Heart left ventricle (tissue), 16 donors: Measurements from ENCODE around the gene VENTX. TPM values are rescaled to one million over a fixed set of nuclear protein-coding genes. Genes with fewer than 3 reads are reported as not detected.

Experiments used
- ATAC-seq, 4 donors: fragments of 200-7000 bp; cut with Tn5 transposase; one replicate each; pipeline ENCODE4 v1.9.1; 2020 to 2022; ENCODE audit warnings: moderate library complexity in 4 of 4, mild to moderate bottlenecking in 3 of 4, moderate number of reproducible peaks in 1 of 4
- DNase-seq, 5 donors: peaks; one replicate each; pipeline ENCODE4 v3.0.0-alpha.2; 2020
- H3K27ac ChIP-seq, 12 donors: fragments of 200-600 bp; sonication (generic) in 4 of 12; one replicate each; pipeline versions ENCODE4 v1.5.0 to v1.8.0; 2016 to 2022; ENCODE audit warnings: mild to moderate bottlenecking in 2 of 12
- H3K27me3 ChIP-seq, 9 donors: fragments of 200-600 bp; sonication (generic) in 2 of 9; one replicate each; pipeline versions ENCODE4 v1.5.1 to v1.8.0; 2016 to 2022; ENCODE audit warnings: mild to moderate bottlenecking in 3 of 9
- H3K36me3 ChIP-seq, 9 donors: fragments of 200-600 bp; sonication (generic) in 2 of 9; one replicate each; pipeline versions ENCODE4 v1.5.0 to v1.8.0; 2018 to 2022; ENCODE audit warnings: mild to moderate bottlenecking in 2 of 9
- H3K4me1 ChIP-seq, 12 donors: fragments of 200-600 bp; sonication (generic) in 4 of 12; one replicate each; pipeline versions ENCODE4 v1.5.0 to v1.8.0; 2016 to 2022; ENCODE audit warnings: mild to moderate bottlenecking in 3 of 12
- H3K4me3 ChIP-seq, 12 donors: fragments of 200-600 bp; sonication (generic) in 4 of 12; one replicate each; pipeline versions ENCODE4 v1.5.0 to v1.8.0; 2017 to 2022; ENCODE audit warnings: mild to moderate bottlenecking in 9 of 12, moderate library complexity in 4 of 12
- H3K9me3 ChIP-seq, 12 donors: fragments of 200-600 bp; sonication (generic) in 4 of 12; one replicate each; pipeline versions ENCODE4 v1.5.0 to v1.8.0; 2016 to 2022; ENCODE audit warnings: mild to moderate bottlenecking in 1 of 12
- POLR2A ChIP-seq, 2 donors: fragments of 450-650 bp; IDR thresholded peaks; one replicate each; pipeline ENCODE4 v1.6.1; 2017; ENCODE audit warnings: antibody characterized with exemption in 2 of 2, mild to moderate bottlenecking in 2 of 2, moderate library complexity in 2 of 2
- WGBS, 4 donors: extraction: QIAGEN DNeasy Blood & Tissue Kit in 2 of 4; methylation state at CpG; one replicate each; pipeline versions ENCODE4 v1.1.5 to v1.1.7; 2013 to 2018; 5-methylcytosine and 5-hydroxymethylcytosine counted together
- intact Hi-C, 10 donors: fragments of 100-400 bp; cut with DNase I; formaldehyde crosslinking; loops; one replicate each; pipeline versions ENCODE4 v1.11.1 to v1.14.2; 2022
- polyA plus RNA-seq, 2 donors: library from polyadenylated mRNA; stranded (reverse); fragments of 200-250 nt; gene quantifications; one replicate each; pipeline ENCODE4 v1.2.3, GENCODE V29; 2013
- total RNA-seq, 9 donors: library from RNA; depleted of rRNA in 2 of 9; stranded (reverse); fragments of >200 nt in 2 of 9; fragmentation: NEBNext Ultra II Directional in 3 of 9; extraction: Animal tissue kit (Norgen Biotek cat#: 25700) in 3 of 9; gene quantifications; one replicate each; pipeline versions ENCODE4 v1.1.0 to v1.2.4, GENCODE V29; 2016 to 2023
- TF ChIP-seq, protein P1 (sequence below), 12 donors: fragments of 200-600 bp; sonication (generic) in 4 of 12; IDR thresholded peaks; one replicate each; pipeline versions ENCODE4 v1.5.0 to v1.8.0; 2018 to 2022; ENCODE audit warnings: antibody characterized with exemption in 12 of 12, mild to moderate bottlenecking in 5 of 12
- donor health status: ischemic (EF 13 %, LVEDD 7.1; RV severe dilation, severe dysfunction).
- donor health status: healthy with polysubstance abuse.
- donor health status: DM: no; HTN: yes; CAD: no.
- donor health status: DM: no; HTN: no; CAD: no.
- donor health status: ischemic (EF 25% LVEDD 6.9; RV normal size, moderate dysfunction).
- donor health status: ischemic (EF 25% LVEDD 5.7; RV mildly dilated, moderate dysfunction).
- donor health status: healthy.
- donor health status: DM: yes; HTN: yes; CAD: no.
- donor health status: ischemic (EF 35%, LVEDD 5.7; RV mildly dilated, moderate dysfunction).
- donor health status: nonischemic (EF 11% LVEDD 7.7; RV severe dilation, severe dysfunction).
- donor health status: DM: yes; HTN: yes; CAD: no.
- donor health status: PGD.
- donor health status: ischemic (EF 29% LVEDD 5.4; RV normal size, mild dysfunction).
- donor health status: nonischemic (EF 23%, LVEDD 6.1; RV moderate dilation, normal function).

VENTX gene
- total and polyA plus RNA-seq, 11 donors: 0.29 to 2.3 (median 0.58) TPM

DNA sequence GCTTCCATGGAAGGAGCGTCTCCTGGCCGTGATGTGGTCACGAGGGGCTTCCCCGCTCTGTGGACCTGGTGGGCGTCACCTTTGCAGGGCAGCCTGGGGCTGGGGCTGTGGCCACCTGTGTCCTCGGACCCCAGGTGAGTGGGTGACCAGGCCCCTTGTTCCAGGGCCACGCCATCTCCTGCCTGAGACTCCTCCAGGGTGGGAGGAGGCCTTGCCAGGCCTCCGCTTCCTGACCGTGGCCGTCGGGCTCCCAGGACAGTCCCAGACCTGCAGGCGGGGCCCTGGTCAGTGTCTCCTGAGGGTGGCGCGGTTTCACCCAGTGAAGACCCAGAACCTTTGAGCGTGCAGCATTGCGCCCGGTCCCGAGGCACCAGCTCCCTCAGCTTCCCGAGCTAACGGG lies 28.0 kb upstream of the VENTX start:
- no peak for TF ChIP-seq POLR2A (IDR thresholded peaks at IDR 0.05)
- TF ChIP-seq, protein P1, sequence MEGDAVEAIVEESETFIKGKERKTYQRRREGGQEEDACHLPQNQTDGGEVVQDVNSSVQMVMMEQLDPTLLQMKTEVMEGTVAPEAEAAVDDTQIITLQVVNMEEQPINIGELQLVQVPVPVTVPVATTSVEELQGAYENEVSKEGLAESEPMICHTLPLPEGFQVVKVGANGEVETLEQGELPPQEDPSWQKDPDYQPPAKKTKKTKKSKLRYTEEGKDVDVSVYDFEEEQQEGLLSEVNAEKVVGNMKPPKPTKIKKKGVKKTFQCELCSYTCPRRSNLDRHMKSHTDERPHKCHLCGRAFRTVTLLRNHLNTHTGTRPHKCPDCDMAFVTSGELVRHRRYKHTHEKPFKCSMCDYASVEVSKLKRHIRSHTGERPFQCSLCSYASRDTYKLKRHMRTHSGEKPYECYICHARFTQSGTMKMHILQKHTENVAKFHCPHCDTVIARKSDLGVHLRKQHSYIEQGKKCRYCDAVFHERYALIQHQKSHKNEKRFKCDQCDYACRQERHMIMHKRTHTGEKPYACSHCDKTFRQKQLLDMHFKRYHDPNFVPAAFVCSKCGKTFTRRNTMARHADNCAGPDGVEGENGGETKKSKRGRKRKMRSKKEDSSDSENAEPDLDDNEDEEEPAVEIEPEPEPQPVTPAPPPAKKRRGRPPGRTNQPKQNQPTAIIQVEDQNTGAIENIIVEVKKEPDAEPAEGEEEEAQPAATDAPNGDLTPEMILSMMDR (IDR thresholded peaks at IDR 0.05): no peak
- Histone ChIP-seq H3K4me3 (no peak overlapping the region), H3K36me3 (no peaks in the 10 kb centered on the region), H3K27me3 (peaks cover 0 to 11% (median 3%) of the 10 kb centered on the region in 9 donors), H3K27ac (no peak overlapping the region), H3K4me1 (no peaks in the 10 kb centered on the region), H3K9me3 (no peaks in the 10 kb centered on the region)
- intact Hi-C loops: no loop called here
- ATAC-seq: no peak
- peak in 1 of 5 donors; percentile 34 for DNase-seq
- 83 to 89% (median 86%) methylated on average over 3 to 20 of the region's 20 CpGs for whole genome bisulfite sequencing, 4 donors

DNA sequence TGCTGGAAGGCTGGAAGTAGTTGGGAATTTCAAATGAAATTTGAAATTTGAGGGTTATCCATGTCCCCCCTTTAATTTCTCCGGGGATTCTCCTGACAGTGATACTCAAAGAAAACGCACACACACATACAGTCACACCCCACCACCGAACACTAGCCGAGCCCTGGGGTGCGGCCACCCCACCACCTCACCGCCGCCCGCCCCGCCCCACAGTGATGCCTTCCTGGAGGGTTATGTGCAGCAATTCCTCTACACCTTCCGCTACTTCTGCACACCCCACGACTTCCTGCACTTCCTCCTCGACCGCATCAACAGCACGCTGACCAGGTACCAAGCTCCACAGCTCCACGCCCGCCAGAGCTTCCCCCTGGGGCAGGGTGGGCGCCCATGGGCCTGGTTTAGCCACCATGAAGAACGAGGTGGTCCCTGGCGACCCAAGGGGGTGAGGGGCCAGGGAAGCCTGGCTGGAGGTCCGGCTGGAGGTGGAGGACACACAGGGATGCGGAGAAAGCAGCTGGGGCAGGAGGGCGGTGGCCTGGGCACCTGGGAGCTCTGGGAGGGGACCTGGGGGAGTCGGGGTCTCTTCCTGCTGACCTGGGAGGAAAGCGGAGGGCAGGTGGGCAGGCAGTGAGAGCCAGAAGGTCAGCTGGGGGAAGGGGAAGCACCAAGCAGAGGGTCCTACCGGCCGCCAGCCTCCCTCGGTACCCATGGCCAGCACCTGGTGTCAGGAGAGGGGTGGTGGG lies 27.1 kb upstream of the VENTX start:
- intact Hi-C loops: no loop called here

GRCh38 chr10:133211141-133211830 lies 26.4 kb upstream of the VENTX start:
- no peaks in the 10 kb centered on the region for H3K36me3 ChIP-seq
- no peak for ATAC-seq
- intact Hi-C loops: no loop called here
- 68 to 81% (median 77%) methylated on average over 14 to 25 of the region's 25 CpGs for WGBS, 4 donors
- no peak overlapping the region for H3K4me3 ChIP-seq
- TF ChIP-seq, protein P1 (IDR thresholded peaks at IDR 0.05): no peak
- no peak for TF ChIP-seq POLR2A (IDR thresholded peaks at IDR 0.05)
- peak in 3 of 5 donors; percentile 9 to 37 (median 22) for DNase-seq
- no peaks in the 10 kb centered on the region for H3K9me3 ChIP-seq
- peaks cover 0 to 16% (median 3%) of the 10 kb centered on the region in 9 donors for H3K27me3 ChIP-seq
- H3K4me1 ChIP-seq: no peaks in the 10 kb centered on the region
- no peak overlapping the region for H3K27ac ChIP-seq

More for the DNA sequence above, 27.1 kb upstream of the VENTX start:
- H3K4me3 ChIP-seq: no peak overlapping the region
- peaks cover 0 to 12% (median 3%) of the 10 kb centered on the region in 9 donors for H3K27me3 ChIP-seq
- no peaks in the 10 kb centered on the region for H3K4me1 ChIP-seq
- H3K27ac ChIP-seq: no peak overlapping the region
- no peak for ATAC-seq
- no peaks in the 10 kb centered on the region for H3K9me3 ChIP-seq
- DNase-seq: peak in 3 of 5 donors; percentile 8 to 28 (median 21)
- 76 to 87% (median 82%) methylated on average over 23 to 27 of the region's 27 CpGs for WGBS, 4 donors
- TF ChIP-seq POLR2A (IDR thresholded peaks at IDR 0.05): no peak
- TF ChIP-seq, protein P1 (IDR thresholded peaks at IDR 0.05): no peak
- H3K36me3 ChIP-seq: no peaks in the 10 kb centered on the region
